Large intestine (tissue), 3 donors: ENCODE results near the gene EXOC3. TPM values are rescaled to one million over a fixed set of nuclear protein-coding genes. Genes with fewer than 3 reads are reported as not detected.

Source experiments
- DNase-seq, 2 donors: peaks; one replicate each; pipeline versions ENCODE4 v3.0.0 to v3.0.0-alpha.2; 2013
- H3K27ac ChIP-seq: one replicate; pipeline ENCODE4 v1.5.1; 2013; ENCODE audit warnings: low read length
- H3K27me3 ChIP-seq: 2 replicates; pipeline ENCODE4 v1.6.1; 2013; ENCODE audit warnings: low read length; ENCODE audit not compliant: control insufficient read depth, insufficient read depth
- H3K36me3 ChIP-seq: 2 replicates; pipeline ENCODE4 v1.6.1; 2013; ENCODE audit warnings: low read length; ENCODE audit not compliant: control insufficient read depth, insufficient read depth
- H3K4me1 ChIP-seq: one replicate; pipeline ENCODE4 v1.6.1; 2013; ENCODE audit warnings: low read length; ENCODE audit not compliant: control insufficient read depth, insufficient read depth
- H3K4me3 ChIP-seq: one replicate; pipeline ENCODE4 v1.5.1; 2013; ENCODE audit warnings: low read length
- H3K9me3 ChIP-seq: one replicate; pipeline ENCODE4 v1.6.1; 2013; ENCODE audit warnings: mild to moderate bottlenecking, low read depth, low read length, moderate library complexity; ENCODE audit not compliant: control insufficient read depth
- WGBS: methylation state at CpG from one replicate; pipeline ENCODE4 v1.1.5; 2013; ENCODE audit warnings: low lambda C conversion rate; ENCODE audit not compliant: insufficient coverage; 5-methylcytosine and 5-hydroxymethylcytosine counted together
- polyA plus RNA-seq: library from polyadenylated mRNA; unstranded; fragments of 120-200 nt; gene quantifications from one replicate; pipeline ENCODE4 v1.2.1, GENCODE V29; 2013

The EXOC3 gene
- polyA plus RNA-seq, 1 donor, result 59.1 TPM

DNA sequence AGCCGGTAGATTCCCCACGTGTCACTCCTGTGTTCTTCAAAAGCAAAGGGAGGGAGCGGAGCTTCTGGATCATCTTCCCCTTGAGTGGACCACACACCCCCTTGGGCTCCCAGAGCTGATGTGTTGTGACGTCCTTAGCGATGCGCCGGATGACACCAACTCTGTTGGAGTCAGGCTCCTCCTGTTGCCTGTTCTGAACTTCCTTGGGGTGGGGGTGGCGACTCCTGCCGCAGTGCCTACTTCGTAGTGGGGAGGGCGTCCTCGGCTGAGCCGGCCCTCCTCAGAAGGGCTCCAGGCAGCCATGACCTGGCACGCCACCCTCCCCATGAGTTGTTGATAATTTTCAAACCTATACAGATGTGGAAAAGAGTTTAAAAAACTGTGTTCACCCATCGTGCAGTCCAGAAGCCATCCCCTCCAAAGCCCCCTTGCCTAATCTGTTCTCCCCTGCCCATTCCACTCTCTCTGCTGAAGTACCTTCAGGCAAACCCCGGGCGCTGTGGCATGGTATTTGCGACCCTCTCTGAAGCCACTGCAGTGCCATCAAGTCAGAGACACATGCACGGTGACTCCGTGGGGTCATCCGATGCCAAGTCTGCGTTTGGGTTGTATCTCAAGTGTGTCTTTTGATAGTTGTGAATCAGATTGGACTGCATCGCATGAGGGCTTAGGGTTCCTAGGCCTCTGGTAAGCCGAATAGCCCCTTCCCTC, 16.7 kb downstream of the EXOC3 start:
- DNase-seq, result no peak
- H3K4me3 ChIP-seq, result no peak overlapping the region
- peaks cover 82% of the 10 kb centered on the region for H3K36me3 ChIP-seq

DNA sequence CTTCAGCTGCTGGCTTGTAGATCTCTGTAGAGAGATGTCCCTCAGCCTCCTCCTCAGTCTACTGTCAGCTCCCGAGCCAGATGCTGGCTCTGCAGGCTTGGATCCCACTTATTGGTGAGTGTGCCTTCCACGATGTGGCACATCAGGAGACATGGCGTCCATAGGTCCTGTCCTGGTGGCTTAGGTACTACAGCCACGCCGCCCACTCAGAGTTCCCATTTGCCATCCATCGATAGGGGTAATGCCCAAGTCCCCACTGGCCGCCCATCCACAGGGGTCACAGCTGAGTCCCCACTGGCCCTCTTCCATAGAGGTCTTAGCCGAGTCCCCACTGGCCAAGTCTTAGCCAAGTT, 17.3 kb downstream of the EXOC3 start:
- WGBS, result no CpG with 5 or more reads among the region's 8 CpGs
- Histone ChIP-seq H3K9me3 (peaks cover 7% of the 10 kb centered on the region), H3K4me3 (no peak overlapping the region), H3K27me3 (no peaks in the 10 kb centered on the region), H3K36me3 (peaks cover 82% of the 10 kb centered on the region), H3K4me1 (no peaks in the 10 kb centered on the region), H3K27ac (no peak overlapping the region)
- no peak for DNase-seq

More for the DNA sequence above, 16.7 kb downstream of the EXOC3 start:
- 100% methylated on average over 1 of the region's 24 CpGs for WGBS
- Histone ChIP-seq H3K9me3 (peaks cover 2% of the 10 kb centered on the region), H3K27me3 (no peaks in the 10 kb centered on the region), H3K27ac (no peak overlapping the region), H3K4me1 (no peaks in the 10 kb centered on the region)

DNA sequence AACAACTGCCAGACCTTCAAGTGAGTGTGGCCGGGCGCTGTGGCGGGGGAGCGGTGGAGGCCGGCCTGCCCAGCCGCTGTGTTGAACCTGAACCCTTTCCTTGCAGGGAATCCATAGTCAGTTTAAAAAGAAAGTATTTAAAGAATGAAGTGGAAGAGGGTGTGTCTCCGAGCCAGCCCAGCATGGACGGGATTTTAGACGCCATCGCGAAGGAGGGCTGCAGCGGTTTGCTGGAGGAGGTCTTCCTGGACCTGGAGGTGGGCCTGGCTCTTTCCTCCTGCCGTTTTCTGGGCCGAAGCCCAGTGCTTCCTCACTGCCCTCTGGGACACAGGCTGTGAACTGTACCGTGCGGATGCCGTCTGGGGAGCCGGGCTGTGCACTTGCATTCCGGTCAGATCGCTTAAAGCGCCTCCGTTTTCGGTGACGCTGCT, 19.1 kb downstream of the EXOC3 start:
- H3K27me3 ChIP-seq, result no peaks in the 10 kb centered on the region
- no peak overlapping the region for H3K4me3 ChIP-seq
- WGBS, result no CpG with 5 or more reads among the region's 24 CpGs
- peaks cover 9% of the 10 kb centered on the region for H3K9me3 ChIP-seq
- no peak overlapping the region for H3K27ac ChIP-seq
- peaks cover 85% of the 10 kb centered on the region for H3K36me3 ChIP-seq
- H3K4me1 ChIP-seq, result no peaks in the 10 kb centered on the region
- no peak for DNase-seq

- peaks cover 9% of the 10 kb centered on the region for H3K9me3 ChIP-seq
- no peaks in the 10 kb centered on the region for H3K27me3 ChIP-seq
- no peak overlapping the region for H3K27ac ChIP-seq
- no peaks in the 10 kb centered on the region for H3K4me1 ChIP-seq
- H3K36me3 ChIP-seq, result peaks cover 74% of the 10 kb centered on the region
- DNase-seq, result no peak
- no peak overlapping the region for H3K4me3 ChIP-seq
- 100% methylated on average over 3 of the region's 7 CpGs for WGBS
Observed at GRCh38 chr5:463301-463700, 20.3 kb downstream of the EXOC3 start.

DNA sequence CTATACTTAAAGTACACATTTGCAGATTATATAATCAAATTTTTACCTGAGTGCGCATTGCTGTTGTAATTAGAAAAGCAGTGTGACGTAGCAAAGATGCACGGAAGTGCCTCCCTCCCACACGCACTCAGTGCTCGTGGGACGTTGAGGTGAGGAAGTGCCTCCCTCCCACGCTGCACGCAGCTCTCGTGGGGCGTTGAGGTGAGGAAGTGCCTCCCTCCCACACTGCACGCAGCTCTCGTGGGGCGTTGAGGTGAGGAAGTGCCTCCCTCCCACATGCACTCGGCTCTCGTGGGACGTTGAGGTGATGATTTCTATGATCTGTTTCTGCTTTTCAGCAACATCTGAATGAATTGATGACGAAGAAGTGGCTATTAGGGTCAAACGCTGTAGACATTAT, 21.0 kb downstream of the EXOC3 start:
- 100% methylated on average over 1 of the region's 18 CpGs for WGBS
- peaks cover 9% of the 10 kb centered on the region for H3K9me3 ChIP-seq
- H3K4me3 ChIP-seq, result no peak overlapping the region
- no peaks in the 10 kb centered on the region for H3K4me1 ChIP-seq
- no peaks in the 10 kb centered on the region for H3K27me3 ChIP-seq
- peaks cover 68% of the 10 kb centered on the region for H3K36me3 ChIP-seq
- no peak for DNase-seq
- no peak overlapping the region for H3K27ac ChIP-seq

GRCh38 chr5:464446-464842, 21.5 kb downstream of the EXOC3 start:
- Histone ChIP-seq H3K27me3 (no peaks in the 10 kb centered on the region), H3K9me3 (peaks cover 9% of the 10 kb centered on the region), H3K4me3 (no peak overlapping the region), H3K4me1 (no peaks in the 10 kb centered on the region), H3K27ac (no peak overlapping the region), H3K36me3 (peaks cover 67% of the 10 kb centered on the region)
- DNase-seq, result no peak
- whole genome bisulfite sequencing, result no CpG with 5 or more reads among the region's 19 CpGs

- H3K4me1 ChIP-seq, result no peaks in the 10 kb centered on the region
- DNase-seq, result no peak
- H3K36me3 ChIP-seq, result peaks cover 63% of the 10 kb centered on the region
- no peaks in the 10 kb centered on the region for H3K27me3 ChIP-seq
- H3K27ac ChIP-seq, result no peak overlapping the region
- H3K4me3 ChIP-seq, result no peak overlapping the region
- WGBS, result no CpG with 5 or more reads among the region's 63 CpGs
- H3K9me3 ChIP-seq, result peaks cover 9% of the 10 kb centered on the region
Observed at GRCh38 chr5:464843-465590, 22.0 kb downstream of the EXOC3 start.

- no CpG with 5 or more reads among the region's 29 CpGs for WGBS
- H3K36me3 ChIP-seq, result peaks cover 62% of the 10 kb centered on the region
- no peaks in the 10 kb centered on the region for H3K4me1 ChIP-seq
- no peak for DNase-seq
- no peaks in the 10 kb centered on the region for H3K27me3 ChIP-seq
- no peak overlapping the region for H3K27ac ChIP-seq
- H3K4me3 ChIP-seq, result no peak overlapping the region
- peaks cover 9% of the 10 kb centered on the region for H3K9me3 ChIP-seq
Observed at GRCh38 chr5:465591-466403, 22.8 kb downstream of the EXOC3 start.

DNA sequence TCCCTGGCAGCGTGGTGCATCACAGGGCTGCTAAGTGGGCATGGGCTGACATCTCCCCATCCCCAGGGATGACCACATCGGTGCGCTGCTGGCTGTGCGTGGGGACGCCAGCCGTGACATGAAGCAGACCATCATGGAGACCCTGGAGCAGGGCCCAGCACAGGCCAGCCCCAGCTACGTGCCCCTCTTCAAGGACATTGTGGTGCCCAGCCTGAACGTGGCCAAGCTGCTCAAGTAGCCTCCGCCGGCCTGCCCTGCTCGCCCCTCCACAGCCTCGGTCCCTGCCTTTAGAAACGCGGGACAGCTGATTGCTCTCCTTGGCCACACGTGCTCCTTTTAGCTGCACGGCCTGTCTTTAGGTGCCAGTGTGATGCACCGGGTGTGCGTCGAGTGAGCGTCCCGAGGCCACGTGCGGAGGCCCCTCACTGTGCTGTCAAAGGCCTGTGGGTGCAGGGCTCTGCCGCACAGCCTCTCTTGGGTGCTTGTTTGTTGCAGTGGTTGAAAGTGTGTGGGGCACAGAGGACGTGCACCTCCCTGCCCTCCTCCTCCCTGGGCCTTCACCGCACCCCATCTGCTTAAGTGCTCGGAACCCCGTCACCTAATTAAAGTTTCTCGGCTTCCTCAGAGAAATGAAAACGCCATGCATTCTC, 23.8 kb downstream of the EXOC3 start:
- no peaks in the 10 kb centered on the region for H3K27me3 ChIP-seq
- H3K4me3 ChIP-seq, result no peak overlapping the region
- H3K4me1 ChIP-seq, result peaks cover 5% of the 10 kb centered on the region
- no peak overlapping the region for H3K27ac ChIP-seq
- H3K36me3 ChIP-seq, result peaks cover 67% of the 10 kb centered on the region
- H3K9me3 ChIP-seq, result peaks cover 9% of the 10 kb centered on the region
- no peak for DNase-seq
- no CpG with 5 or more reads among the region's 30 CpGs for WGBS

- peaks cover 10% of the 10 kb centered on the region for H3K4me1 ChIP-seq
- WGBS, result no CpG with 5 or more reads among the region's 6 CpGs
- peaks cover 9% of the 10 kb centered on the region for H3K9me3 ChIP-seq
- no peaks in the 10 kb centered on the region for H3K27me3 ChIP-seq
- H3K4me3 ChIP-seq, result no peak overlapping the region
- H3K27ac ChIP-seq, result no peak overlapping the region
- H3K36me3 ChIP-seq, result peaks cover 53% of the 10 kb centered on the region
- no peak for DNase-seq
Observed at GRCh38 chr5:468401-468800, 25.4 kb downstream of the EXOC3 start.
